ENCODE data around the gene PLXND1.
"Not testable (repeated sequence)": the region's sequence is repeated elsewhere in the genome, so short reads cannot be mapped to it uniquely, and the experiment has no call there.

PLXND1 gene

DNA sequence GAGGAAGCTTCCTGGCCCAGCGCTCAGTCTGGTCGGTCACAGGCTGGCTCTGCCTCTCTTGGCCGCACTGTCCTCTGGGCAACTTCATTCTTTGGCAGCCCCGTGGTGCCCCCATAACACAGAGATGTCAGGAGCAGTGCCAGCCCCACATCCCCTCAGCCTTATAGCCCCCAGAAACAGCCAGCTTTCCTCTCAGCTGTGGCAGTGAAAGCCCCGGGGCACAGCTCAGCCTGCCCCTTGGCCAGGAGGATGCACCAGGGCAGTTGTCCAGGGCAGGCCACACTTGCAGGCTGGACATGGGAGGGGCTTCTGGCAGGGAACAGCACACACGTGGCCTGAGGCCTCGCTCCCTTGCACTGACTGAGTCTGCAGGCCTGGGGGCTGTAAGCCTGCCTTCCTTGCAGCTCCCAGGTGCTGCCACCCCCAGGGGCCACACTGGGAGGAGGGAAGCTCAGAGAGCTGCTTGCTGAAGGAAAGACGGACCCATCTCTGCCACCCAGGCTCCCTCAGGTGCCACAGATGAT is 88.4 kb downstream of the PLXND1 start:
- no peak for DNase-seq

DNA sequence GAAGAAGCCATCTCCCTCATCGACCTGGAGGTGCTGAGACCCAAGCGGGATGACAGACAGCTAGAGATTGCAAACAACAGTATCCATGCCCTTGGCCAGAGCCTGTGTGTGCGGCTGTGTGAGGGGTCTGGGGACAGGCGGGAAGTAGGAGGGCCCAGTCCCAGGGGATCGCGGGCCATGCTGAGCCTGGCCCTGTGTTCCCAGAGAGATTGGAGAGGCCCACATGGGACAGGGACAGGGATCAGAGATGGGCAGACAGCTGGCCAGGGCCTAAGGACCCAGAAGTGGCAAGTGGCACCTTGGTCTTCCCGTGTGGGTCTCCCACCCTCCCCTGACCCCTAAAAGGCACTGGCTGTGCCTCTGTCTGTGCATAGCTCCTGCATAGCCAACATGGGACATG is 89.0 kb downstream of the PLXND1 start:
- no peaks in the 10 kb centered on the region for H3K79me2 ChIP-seq (ENCODE audit: insufficient read depth, low read length)
- H3K27me3 ChIP-seq (ENCODE audit: insufficient read depth, low read length, poor library complexity): no peaks in the 10 kb centered on the region
- no peak overlapping the region for H3K4me3 ChIP-seq (ENCODE audit: low read depth in 1 of 2, low read length in 2 of 2)
- no peak overlapping the region for H3K27ac ChIP-seq (ENCODE audit: low read length)
- H4K20me1 ChIP-seq (ENCODE audit: insufficient read depth, low read length): no peaks in the 10 kb centered on the region
- H3K9ac ChIP-seq (ENCODE audit: low read depth, low read length): no peak overlapping the region
- H2AFZ ChIP-seq (ENCODE audit: low read depth, low read length): no peak overlapping the region
- ATAC-seq (ENCODE audit: insufficient read depth, low read depth) (no peak), DNase-seq (no peak)
- H3K36me3 ChIP-seq (ENCODE audit: insufficient read depth, low read length): peaks cover 39% of the 10 kb centered on the region
- no peaks in the 10 kb centered on the region for H3K9me3 ChIP-seq (ENCODE audit: insufficient read depth, low read length, severe bottlenecking)
- no peak overlapping the region for H3K4me2 ChIP-seq (ENCODE audit: insufficient read depth, low read length)
- H3K4me1 ChIP-seq (ENCODE audit: insufficient read depth, low read length): no peaks in the 10 kb centered on the region
- TF ChIP-seq, protein P1, sequence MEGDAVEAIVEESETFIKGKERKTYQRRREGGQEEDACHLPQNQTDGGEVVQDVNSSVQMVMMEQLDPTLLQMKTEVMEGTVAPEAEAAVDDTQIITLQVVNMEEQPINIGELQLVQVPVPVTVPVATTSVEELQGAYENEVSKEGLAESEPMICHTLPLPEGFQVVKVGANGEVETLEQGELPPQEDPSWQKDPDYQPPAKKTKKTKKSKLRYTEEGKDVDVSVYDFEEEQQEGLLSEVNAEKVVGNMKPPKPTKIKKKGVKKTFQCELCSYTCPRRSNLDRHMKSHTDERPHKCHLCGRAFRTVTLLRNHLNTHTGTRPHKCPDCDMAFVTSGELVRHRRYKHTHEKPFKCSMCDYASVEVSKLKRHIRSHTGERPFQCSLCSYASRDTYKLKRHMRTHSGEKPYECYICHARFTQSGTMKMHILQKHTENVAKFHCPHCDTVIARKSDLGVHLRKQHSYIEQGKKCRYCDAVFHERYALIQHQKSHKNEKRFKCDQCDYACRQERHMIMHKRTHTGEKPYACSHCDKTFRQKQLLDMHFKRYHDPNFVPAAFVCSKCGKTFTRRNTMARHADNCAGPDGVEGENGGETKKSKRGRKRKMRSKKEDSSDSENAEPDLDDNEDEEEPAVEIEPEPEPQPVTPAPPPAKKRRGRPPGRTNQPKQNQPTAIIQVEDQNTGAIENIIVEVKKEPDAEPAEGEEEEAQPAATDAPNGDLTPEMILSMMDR (IDR thresholded peaks at IDR 0.05; ENCODE audit: borderline replicate concordance, extremely low read depth, low read length, poor library complexity, severe bottlenecking): no peak
- TF ChIP-seq EZH2 (IDR thresholded peaks at IDR 0.05; ENCODE audit: borderline replicate concordance, low read depth, low read length, severe bottlenecking): no peak

More for the DNA sequence above, 88.4 kb downstream of the PLXND1 start:
- TF ChIP-seq, protein P1 (IDR thresholded peaks at IDR 0.05; ENCODE audit: borderline replicate concordance, extremely low read depth, low read length, poor library complexity, severe bottlenecking): no peak
- TF ChIP-seq EZH2 (IDR thresholded peaks at IDR 0.05; ENCODE audit: borderline replicate concordance, low read depth, low read length, severe bottlenecking): no peak
- no peak overlapping the region for H3K27ac ChIP-seq (ENCODE audit: low read length)
- H3K79me2 ChIP-seq (ENCODE audit: insufficient read depth, low read length): no peaks in the 10 kb centered on the region
- no peaks in the 10 kb centered on the region for H3K9me3 ChIP-seq (ENCODE audit: insufficient read depth, low read length, severe bottlenecking)
- no peak overlapping the region for H3K4me3 ChIP-seq (ENCODE audit: low read depth in 1 of 2, low read length in 2 of 2)
- no peak overlapping the region for H2AFZ ChIP-seq (ENCODE audit: low read depth, low read length)
- no peak overlapping the region for H3K9ac ChIP-seq (ENCODE audit: low read depth, low read length)
- ATAC-seq (ENCODE audit: insufficient read depth, low read depth): no peak
- H3K27me3 ChIP-seq (ENCODE audit: insufficient read depth, low read length, poor library complexity): no peaks in the 10 kb centered on the region
- H3K36me3 ChIP-seq (ENCODE audit: insufficient read depth, low read length): peaks cover 33% of the 10 kb centered on the region
- no peak overlapping the region for H3K4me2 ChIP-seq (ENCODE audit: insufficient read depth, low read length)
- no peaks in the 10 kb centered on the region for H3K4me1 ChIP-seq (ENCODE audit: insufficient read depth, low read length)
- H4K20me1 ChIP-seq (ENCODE audit: insufficient read depth, low read length): no peaks in the 10 kb centered on the region

DNA sequence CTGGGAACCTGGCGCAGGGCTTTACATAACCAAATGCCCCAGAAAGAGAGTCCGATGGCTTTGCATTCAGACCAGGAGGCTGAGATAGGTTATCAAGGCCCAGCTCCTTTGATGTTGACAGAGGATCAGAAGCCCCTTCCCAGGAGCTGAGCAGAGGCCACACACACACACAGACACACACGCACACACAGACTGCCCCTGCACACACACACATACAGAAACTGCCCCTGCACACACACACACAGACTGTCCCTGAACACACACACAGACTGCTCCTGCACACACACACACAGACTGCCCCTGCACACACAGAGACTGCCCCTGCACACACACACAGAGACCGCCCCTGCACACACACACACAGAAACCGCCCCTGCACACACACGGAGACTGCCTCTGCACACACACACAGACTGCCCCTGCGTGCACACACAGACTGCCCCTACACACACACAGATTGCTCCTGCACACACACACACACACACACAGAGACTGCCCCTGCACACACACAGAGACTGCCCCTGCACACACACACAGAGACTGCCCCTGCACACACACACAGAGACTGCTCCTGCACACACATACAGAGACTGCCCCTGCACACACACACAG is 90.5 kb downstream of the PLXND1 start:
- H4K20me1 ChIP-seq (ENCODE audit: insufficient read depth, low read length); ATAC-seq (ENCODE audit: insufficient read depth, low read depth); H3K27ac ChIP-seq (ENCODE audit: low read length); H3K4me1 ChIP-seq (ENCODE audit: insufficient read depth, low read length); DNase-seq; H3K9ac ChIP-seq (ENCODE audit: low read depth, low read length); H3K4me2 ChIP-seq (ENCODE audit: insufficient read depth, low read length); H2AFZ ChIP-seq (ENCODE audit: low read depth, low read length); H3K79me2 ChIP-seq (ENCODE audit: insufficient read depth, low read length); H3K4me3 ChIP-seq (ENCODE audit: low read depth in 1 of 2, low read length in 2 of 2); H3K27me3 ChIP-seq (ENCODE audit: insufficient read depth, low read length, poor library complexity); H3K9me3 ChIP-seq (ENCODE audit: insufficient read depth, low read length, severe bottlenecking): not testable (repeated sequence)
- H3K36me3 ChIP-seq (ENCODE audit: insufficient read depth, low read length): peaks cover 42% of the 10 kb centered on the region

DNA sequence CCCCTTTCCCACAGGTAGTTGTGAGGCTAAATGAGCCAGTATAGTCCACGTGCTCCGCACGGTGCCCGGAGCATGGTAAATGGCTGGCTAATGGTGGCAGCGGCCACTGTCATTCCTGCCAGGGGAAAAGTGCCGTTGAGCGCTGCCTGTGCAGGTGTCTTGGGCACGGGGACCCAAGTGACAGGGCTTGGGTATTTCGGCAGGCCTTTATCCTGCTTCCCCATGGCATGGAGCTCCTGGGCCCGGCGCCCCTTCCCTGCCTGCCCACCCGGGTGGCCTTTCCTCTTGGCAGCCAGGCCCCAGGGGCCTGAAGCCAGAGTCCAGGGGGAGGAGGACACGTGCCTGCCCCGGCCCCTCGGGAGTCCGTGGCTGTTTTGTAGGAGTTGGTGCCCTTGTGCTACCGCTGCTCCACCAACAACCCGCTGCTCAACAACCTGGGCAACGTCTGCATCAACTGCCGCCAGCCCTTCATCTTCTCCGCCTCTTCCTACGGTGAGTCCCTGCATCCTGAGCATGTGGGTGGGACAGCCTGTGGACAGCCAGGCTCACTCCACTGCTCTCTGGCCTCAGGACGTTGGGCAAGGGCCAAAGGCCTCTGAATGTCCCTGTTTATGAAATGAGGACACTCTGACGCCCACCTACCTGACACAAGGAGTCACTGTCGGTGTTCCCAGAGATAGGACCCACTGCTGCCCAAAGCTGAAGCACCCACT is 91.2 kb downstream of the PLXND1 start:
- DNase-seq; H3K27ac ChIP-seq (ENCODE audit: low read length); H3K4me2 ChIP-seq (ENCODE audit: insufficient read depth, low read length): not testable (repeated sequence)

More for the DNA sequence above, 91.2 kb downstream of the PLXND1 start:
- H3K36me3 ChIP-seq (ENCODE audit: insufficient read depth, low read length): peaks cover 42% of the 10 kb centered on the region
- not testable (repeated sequence) for H3K4me3 ChIP-seq (ENCODE audit: low read depth in 1 of 2, low read length in 2 of 2); H3K79me2 ChIP-seq (ENCODE audit: insufficient read depth, low read length); H3K4me1 ChIP-seq (ENCODE audit: insufficient read depth, low read length); H4K20me1 ChIP-seq (ENCODE audit: insufficient read depth, low read length); H3K9me3 ChIP-seq (ENCODE audit: insufficient read depth, low read length, severe bottlenecking); ATAC-seq (ENCODE audit: insufficient read depth, low read depth); H3K9ac ChIP-seq (ENCODE audit: low read depth, low read length); H3K27me3 ChIP-seq (ENCODE audit: insufficient read depth, low read length, poor library complexity); H2AFZ ChIP-seq (ENCODE audit: low read depth, low read length)
